IPS-18a (cell line): ENCODE results near the gene ASB6.
"Not testable (repeated sequence)": the region's sequence is repeated elsewhere in the genome, so short reads cannot be mapped to it uniquely, and the experiment has no call there.

Experiments used
- H3K27ac ChIP-seq: one replicate; pipeline ENCODE4 v1.5.1; 2013; ENCODE audit warnings: low read length
- H3K27me3 ChIP-seq: one replicate; pipeline ENCODE4 v1.6.1; 2013; ENCODE audit warnings: mild to moderate bottlenecking, low read length; ENCODE audit not compliant: control insufficient read depth, insufficient read depth
- H3K36me3 ChIP-seq: one replicate; pipeline ENCODE4 v1.6.1; 2013; ENCODE audit warnings: low read depth, low read length; ENCODE audit not compliant: control insufficient read depth
- H3K4me1 ChIP-seq: one replicate; pipeline ENCODE4 v1.6.1; 2013; ENCODE audit warnings: low read depth, low read length; ENCODE audit not compliant: control insufficient read depth
- H3K4me3 ChIP-seq: one replicate; pipeline ENCODE4 v1.5.1; 2013; ENCODE audit warnings: low read length
- H3K9ac ChIP-seq: one replicate; pipeline ENCODE4 v1.6.1; 2013; ENCODE audit warnings: mild to moderate bottlenecking, low read length, moderate library complexity
- H3K9me3 ChIP-seq: one replicate; pipeline ENCODE4 v1.6.1; 2013; ENCODE audit warnings: low read depth, low read length; ENCODE audit not compliant: control insufficient read depth

ASB6 gene

DNA sequence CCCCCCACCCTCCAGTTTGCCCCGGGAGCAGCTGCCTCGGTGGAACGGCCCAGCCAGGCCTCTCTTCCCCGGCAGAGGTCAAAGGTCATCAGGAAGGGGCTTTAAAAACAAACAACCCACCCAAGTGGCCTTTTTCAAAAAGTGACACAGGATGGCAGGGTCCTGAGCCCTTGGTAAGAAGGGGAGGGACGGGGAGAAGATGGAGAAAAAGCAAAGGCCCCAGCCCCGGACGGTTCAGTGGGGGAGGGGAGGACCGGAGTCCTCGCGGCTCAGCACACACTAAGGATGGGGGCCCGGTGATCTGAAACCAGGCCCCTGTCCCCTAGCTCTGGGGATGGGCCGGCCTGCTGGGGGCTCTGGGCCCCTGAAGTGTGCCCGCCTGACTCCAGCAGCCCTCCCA lies 24.6 kb upstream of the ASB6 start:
- Histone ChIP-seq H3K27ac (no peak overlapping the region), H3K4me3 (no peak overlapping the region), H3K9ac (no peak overlapping the region), H3K9me3 (no peaks in the 10 kb centered on the region), H3K27me3 (peaks cover 37% of the 10 kb centered on the region), H3K4me1 (no peaks in the 10 kb centered on the region), H3K36me3 (no peaks in the 10 kb centered on the region)

DNA sequence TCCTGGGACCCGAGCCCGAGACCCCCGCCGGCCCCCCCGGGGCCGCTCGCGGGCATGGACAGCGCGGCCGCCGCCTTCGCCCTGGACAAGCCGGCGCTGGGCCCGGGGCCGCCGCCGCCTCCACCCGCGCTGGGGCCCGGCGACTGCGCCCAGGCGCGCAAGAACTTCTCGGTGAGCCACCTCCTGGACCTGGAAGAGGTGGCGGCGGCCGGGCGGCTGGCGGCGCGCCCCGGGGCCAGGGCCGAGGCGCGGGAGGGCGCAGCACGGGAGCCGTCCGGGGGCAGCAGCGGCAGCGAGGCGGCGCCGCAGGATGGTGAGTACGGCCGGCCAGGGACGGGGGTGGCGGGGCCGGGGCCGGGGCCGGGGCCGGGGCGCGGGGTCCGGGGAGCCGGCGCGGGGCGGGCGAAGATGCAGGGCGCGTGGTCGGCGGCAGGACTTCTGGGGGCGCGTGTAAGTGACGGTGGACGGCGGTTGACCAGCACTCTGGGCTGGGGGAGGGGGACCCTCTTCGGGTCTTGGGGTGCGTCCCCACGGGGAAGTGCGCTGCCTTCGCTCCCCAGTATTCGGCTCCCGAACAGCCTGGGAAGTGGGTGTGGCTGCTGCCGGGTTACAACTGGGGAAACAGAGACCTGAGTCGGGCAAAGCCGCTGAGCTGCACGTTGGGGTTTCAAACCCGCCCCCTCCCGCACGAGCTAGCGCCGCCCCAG lies 24.0 kb upstream of the ASB6 start:
- Histone ChIP-seq H3K4me3 (peak overlapping the region; percentile 50), H3K27me3 (peaks cover 37% of the 10 kb centered on the region), H3K9ac (no peak overlapping the region)

DNA sequence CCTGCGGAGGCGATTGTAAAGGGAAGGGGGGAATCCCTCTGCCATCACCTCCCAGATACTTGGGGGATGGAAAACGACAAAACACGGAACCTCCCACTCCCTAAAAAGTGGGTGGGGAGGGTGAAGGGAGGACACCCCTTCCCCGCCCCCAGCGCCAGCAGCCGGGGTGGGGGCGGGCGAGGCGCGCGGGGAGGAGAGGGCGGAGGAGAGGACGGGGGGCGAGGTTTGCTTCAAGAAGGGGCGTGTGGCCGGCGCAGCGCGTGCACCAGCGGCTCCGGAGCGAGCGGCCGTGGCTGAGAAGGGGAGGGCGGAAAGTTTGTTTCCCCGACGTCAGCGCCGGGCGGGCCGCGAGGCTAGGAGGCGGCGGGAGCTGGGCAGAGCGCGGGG lies 23.4 kb upstream of the ASB6 start, which contains the start of gene PRRX2:
TSS of gene PRRX2 (plus strand) at position 259 of the 387 bp plus-strand sequence. CDS start 221 bp downstream, outside the sequence.
- H3K27me3 ChIP-seq = peaks cover 37% of the 10 kb centered on the region
- no peaks in the 10 kb centered on the region for H3K36me3 ChIP-seq
- H3K4me3 ChIP-seq = peak within 1 kb of the TSS; percentile 50
- no peak within 1 kb of the TSS for H3K27ac ChIP-seq
- no peaks in the 10 kb centered on the region for H3K4me1 ChIP-seq
- H3K9ac ChIP-seq = no peak within 1 kb of the TSS
- H3K9me3 ChIP-seq = no peaks in the 10 kb centered on the region

More for the DNA sequence above, 24.0 kb upstream of the ASB6 start:
- H3K27ac ChIP-seq = no peak overlapping the region
- H3K36me3 ChIP-seq = no peaks in the 10 kb centered on the region
- H3K9me3 ChIP-seq = no peaks in the 10 kb centered on the region
- H3K4me1 ChIP-seq = no peaks in the 10 kb centered on the region

DNA sequence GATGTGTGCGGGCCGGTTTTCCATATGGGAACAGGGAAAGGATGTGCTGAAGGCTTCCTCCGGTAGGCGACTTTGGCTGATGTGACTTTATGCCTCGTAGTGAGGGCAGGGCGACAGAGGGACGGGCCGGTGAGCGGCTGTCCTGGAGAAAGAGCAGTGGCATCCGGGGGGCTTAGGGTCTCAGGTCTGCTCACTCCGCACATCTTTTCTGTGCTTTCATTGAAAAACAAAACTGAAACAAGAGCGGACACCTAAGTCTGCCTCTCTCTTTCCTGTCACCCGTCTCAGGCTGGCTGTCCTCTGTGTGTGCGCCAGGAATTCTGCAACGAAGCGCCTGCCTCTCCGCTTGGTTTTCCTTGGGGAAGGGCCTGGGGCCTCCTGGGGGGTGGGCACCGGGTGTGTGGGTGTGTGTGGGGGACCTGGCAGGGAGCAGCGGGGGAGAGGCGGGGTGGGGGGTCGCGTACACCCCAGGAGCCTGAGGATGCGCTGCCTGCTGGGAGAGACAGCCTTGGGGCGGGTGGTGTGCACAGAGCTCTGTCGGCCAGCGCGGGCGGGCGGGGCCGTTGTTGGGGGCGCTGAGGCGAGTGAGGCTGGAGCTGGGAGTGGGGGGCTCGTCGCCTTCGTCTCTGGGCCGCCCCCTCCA lies 22.9 kb upstream of the ASB6 start:
- H3K9me3 ChIP-seq = no peaks in the 10 kb centered on the region
- H3K27me3 ChIP-seq = peaks cover 37% of the 10 kb centered on the region
- no peaks in the 10 kb centered on the region for H3K4me1 ChIP-seq
- no peak overlapping the region for H3K9ac ChIP-seq
- no peak overlapping the region for H3K27ac ChIP-seq
- no peaks in the 10 kb centered on the region for H3K36me3 ChIP-seq
- H3K4me3 ChIP-seq = peak overlapping the region; percentile 50

DNA sequence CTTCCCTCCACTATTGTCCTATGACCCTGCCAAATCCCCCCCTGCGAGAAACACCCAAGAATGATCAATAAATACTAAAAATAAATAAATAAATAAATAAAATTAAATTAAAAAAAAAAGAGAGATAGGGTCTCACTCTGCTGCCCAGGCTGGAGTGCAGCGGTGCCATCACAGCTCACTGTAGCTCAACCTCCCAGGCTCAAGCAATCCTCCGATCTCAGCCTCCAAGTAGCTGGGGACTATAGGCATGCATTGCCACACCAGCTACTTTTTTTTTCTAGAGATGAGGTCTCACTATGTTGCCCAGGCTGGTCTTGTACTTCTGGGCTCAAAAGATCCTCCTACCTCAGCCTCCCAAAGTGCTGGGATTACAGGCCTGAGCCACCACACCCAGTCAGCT lies 20.3 kb upstream of the ASB6 start:
- H3K27ac ChIP-seq, H3K9me3 ChIP-seq, H3K9ac ChIP-seq, H3K4me3 ChIP-seq, H3K36me3 ChIP-seq, H3K4me1 ChIP-seq: not testable (repeated sequence)
- H3K27me3 ChIP-seq = peaks cover 35% of the 10 kb centered on the region

DNA sequence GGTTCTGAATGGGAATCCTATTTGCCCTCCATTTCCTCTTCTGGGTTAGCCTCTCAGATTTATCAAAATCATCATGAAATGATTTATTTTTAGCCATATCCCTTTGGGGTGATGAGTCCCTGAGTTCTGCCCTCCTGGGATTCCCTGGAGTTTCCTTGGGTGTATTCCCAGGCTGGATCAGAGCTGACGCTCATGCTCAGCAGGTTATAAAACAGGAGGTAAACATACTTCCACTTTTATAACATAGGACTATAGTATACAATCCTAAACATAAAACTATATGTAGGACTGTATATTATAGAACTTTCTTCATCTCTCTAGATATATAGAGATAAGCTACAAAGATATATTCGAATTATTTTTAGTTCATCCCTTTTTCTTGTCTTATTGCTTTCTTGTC lies 19.1 kb upstream of the ASB6 start:
- H3K27me3 ChIP-seq = peaks cover 31% of the 10 kb centered on the region
- H3K9ac ChIP-seq = no peak overlapping the region
- no peaks in the 10 kb centered on the region for H3K36me3 ChIP-seq

DNA sequence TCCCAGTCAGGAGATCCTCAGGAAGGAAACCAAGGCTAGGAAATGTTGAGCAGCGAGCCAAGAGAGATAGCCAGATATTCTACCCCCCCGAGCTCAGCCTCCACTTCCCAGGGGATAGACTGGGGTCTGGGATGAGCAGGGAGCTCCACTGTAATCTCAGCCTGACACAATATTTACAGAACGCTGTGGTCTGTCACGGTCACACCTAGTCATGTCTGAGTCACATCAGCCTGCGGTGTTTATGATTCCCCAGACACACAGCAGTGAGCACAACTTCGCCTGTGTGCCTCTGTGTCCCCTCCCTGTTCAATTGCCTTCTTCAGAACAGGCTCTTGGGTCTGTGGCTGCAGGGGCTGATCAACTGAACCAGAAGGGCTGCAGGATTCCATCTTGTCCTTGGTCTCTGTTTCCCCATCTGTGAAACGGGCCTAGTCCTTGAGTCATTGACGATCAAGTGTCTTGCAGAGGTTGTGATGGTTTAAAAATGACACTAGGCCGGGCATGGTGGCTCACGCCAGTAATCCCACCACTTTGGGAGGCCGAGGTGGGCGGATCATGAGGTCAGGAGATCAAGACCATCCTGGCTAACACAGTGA lies 14.9 kb upstream of the ASB6 start:
- no peaks in the 10 kb centered on the region for H3K27me3 ChIP-seq
- no peak overlapping the region for H3K9ac ChIP-seq
- no peak overlapping the region for H3K4me3 ChIP-seq
- no peaks in the 10 kb centered on the region for H3K9me3 ChIP-seq
- no peaks in the 10 kb centered on the region for H3K36me3 ChIP-seq
- H3K27ac ChIP-seq = no peak overlapping the region
- no peaks in the 10 kb centered on the region for H3K4me1 ChIP-seq

More for the DNA sequence above, 19.1 kb upstream of the ASB6 start:
- H3K27ac ChIP-seq = no peak overlapping the region
- H3K9me3 ChIP-seq = no peaks in the 10 kb centered on the region
- H3K4me1 ChIP-seq = no peaks in the 10 kb centered on the region
- H3K4me3 ChIP-seq = no peak overlapping the region

DNA sequence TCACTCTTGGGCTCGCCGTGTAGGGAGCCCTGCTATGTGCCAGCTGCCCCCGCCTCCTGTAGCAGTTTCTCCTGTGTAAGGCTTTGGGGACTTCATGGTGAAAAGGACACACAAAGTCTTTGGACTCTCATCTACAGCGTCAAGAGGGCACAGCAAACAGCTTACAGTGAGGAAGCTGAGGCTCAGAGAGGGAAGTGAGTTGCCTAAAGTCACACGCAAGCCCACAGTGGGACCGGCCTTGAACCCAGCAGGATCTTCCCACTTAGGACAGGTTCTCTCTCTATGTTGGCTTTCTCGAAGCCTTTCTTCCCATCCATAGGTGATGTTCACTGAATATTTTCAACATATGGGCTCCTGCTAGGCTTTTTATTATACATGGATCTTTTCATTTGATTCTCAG lies 13.7 kb upstream of the ASB6 start:
- Histone ChIP-seq H3K4me1 (no peaks in the 10 kb centered on the region), H3K4me3 (no peak overlapping the region), H3K9ac (no peak overlapping the region), H3K9me3 (no peaks in the 10 kb centered on the region), H3K27me3 (no peaks in the 10 kb centered on the region), H3K36me3 (no peaks in the 10 kb centered on the region), H3K27ac (no peak overlapping the region)

DNA sequence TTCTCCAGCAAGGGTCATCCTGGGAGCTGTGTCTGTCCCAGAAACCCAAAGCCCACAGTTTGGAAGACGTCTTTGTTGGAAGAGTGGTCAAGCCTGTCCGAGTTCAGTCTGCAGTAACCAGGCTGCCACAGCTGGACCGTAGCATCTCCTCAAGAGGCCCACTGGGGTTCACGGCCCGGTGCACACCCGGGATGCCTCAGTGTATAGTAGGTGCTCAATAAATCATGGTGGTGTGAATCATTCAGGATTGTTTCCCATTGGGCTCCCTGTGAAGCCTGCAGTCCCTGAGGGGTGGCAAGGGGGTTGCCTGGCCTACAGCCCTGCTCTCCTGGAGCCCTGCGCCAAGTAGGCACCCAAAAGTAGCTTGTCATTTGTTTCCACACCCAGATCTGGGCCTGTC lies 13.2 kb upstream of the ASB6 start:
- Histone ChIP-seq H3K27me3 (no peaks in the 10 kb centered on the region), H3K4me1 (no peaks in the 10 kb centered on the region), H3K4me3 (no peak overlapping the region), H3K9ac (no peak overlapping the region), H3K27ac (no peak overlapping the region), H3K36me3 (no peaks in the 10 kb centered on the region), H3K9me3 (no peaks in the 10 kb centered on the region)

DNA sequence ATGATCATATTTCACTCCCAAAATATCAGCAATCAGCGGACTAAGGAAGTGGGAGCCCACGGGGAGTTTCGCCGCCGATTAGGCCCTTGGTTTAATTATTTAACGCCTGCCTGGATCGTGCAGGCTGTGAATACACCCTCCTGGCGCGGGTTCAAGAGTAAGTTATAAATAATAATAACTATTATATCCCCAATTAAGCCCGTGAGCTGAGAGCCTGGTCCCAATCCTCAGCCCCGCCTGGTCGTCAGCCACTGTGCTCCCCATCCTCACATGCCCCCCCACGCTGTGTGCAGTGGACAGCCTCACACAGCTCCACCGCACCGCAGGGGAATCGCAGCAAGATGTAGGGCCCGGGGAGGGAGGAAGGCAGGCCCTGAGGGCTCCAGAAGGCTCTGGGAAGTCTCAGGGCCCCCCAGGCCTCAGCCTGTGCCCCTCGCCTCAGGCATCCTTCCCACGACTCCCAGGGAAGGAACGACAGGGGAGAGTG lies 12.6 kb upstream of the ASB6 start:
- no peak overlapping the region for H3K9ac ChIP-seq
- no peak overlapping the region for H3K4me3 ChIP-seq
- H3K4me1 ChIP-seq = no peaks in the 10 kb centered on the region
- H3K36me3 ChIP-seq = no peaks in the 10 kb centered on the region
- no peaks in the 10 kb centered on the region for H3K9me3 ChIP-seq
- no peak overlapping the region for H3K27ac ChIP-seq
- H3K27me3 ChIP-seq = no peaks in the 10 kb centered on the region

DNA sequence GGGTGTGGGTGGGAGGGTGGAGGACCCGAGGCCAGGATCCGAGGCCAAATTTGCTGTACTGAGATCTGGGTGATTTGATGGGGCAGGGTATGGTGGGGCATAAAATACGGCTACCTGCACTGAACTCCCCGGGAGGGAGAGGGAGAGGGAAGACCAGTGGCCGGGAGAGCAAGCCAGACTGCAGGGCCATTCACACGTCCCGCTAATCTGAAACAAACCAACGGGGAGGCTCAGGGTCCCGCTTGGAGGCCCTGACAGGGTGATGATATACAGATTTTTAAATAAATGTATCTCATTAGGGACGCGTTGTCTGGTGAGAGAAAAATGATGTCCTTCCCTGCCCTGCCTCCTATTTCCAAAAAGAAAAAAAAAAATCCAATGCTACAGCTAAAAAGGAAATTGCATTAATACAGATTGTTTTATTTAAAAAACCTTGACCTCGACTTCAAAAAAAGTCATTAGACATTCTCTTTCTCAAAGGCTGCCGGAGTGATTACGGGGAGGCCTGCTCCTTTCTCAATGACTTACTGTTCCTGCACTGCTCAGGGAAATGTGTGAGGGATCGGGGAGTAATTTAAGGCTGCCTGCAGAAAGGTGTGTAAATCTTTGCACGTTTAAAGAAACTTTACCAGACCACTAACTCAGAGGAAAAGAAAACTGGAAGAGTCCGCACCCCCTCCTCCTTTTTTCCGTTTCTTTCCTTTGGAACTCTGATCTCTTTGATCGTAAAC lies 12.0 kb upstream of the ASB6 start:
- no peaks in the 10 kb centered on the region for H3K9me3 ChIP-seq
- H3K27me3 ChIP-seq = no peaks in the 10 kb centered on the region
- H3K27ac ChIP-seq = no peak overlapping the region
- H3K9ac ChIP-seq = no peak overlapping the region
- H3K4me1 ChIP-seq = no peaks in the 10 kb centered on the region
- H3K4me3 ChIP-seq = no peak overlapping the region
- no peaks in the 10 kb centered on the region for H3K36me3 ChIP-seq
